Esophagus squamous epithelium (tissue), 5 donors: ENCODE measurements around the gene MRPL53. TPM values are rescaled to one million over a fixed set of nuclear protein-coding genes. Genes with fewer than 3 reads are reported as not detected.

Source experiments
- DNase-seq: peaks from one replicate; lab custom pipeline; 2025; lab: John Stamatoyannopoulos, UW
- H3K27ac ChIP-seq, 4 donors: fragments of 200-600 bp; sonication (generic); one replicate each; pipeline ENCODE4 v1.5.1; 2016 to 2019; ENCODE audit warnings: mild to moderate bottlenecking in 1 of 4
- H3K27me3 ChIP-seq, 4 donors: fragments of 200-600 bp; sonication (generic); 1 replicate in 3 of 4; 2 replicates in 1 of 4; pipeline versions ENCODE4 v1.5.1 to v1.6.0; 2017 to 2021; ENCODE audit warnings: antibody characterized with exemption in 1 of 4
- H3K36me3 ChIP-seq, 3 donors: fragments of 200-600 bp; sonication (generic); one replicate each; pipeline ENCODE4 v1.5.1; 2016 to 2019
- H3K4me1 ChIP-seq, 3 donors: fragments of 200-600 bp; sonication (generic); one replicate each; pipeline ENCODE4 v1.5.1; 2017 to 2019
- H3K4me3 ChIP-seq, 4 donors: fragments of 200-600 bp; sonication (generic); 1 replicate in 3 of 4; 2 replicates in 1 of 4; pipeline ENCODE4 v1.5.1; 2016 to 2019; ENCODE audit warnings: mild to moderate bottlenecking in 2 of 4, moderate library complexity in 1 of 4
- H3K9me3 ChIP-seq, 3 donors: fragments of 200-600 bp; sonication (generic); one replicate each; pipeline ENCODE4 v1.5.1; 2016 to 2019
- CTCF ChIP-seq, 6 experiments: fragments of 450-650 bp in 4 of 6; fragments of 200-600 bp in 2 of 6; sonication (generic) in 2 of 6; IDR thresholded peaks; one replicate each; pipeline ENCODE4 v1.5.1; 2016 to 2019; ENCODE audit warnings: antibody characterized with exemption in 6 of 6, mild to moderate bottlenecking in 4 of 6, moderate library complexity in 4 of 6
- POLR2A ChIP-seq, 4 donors: fragments of 450-650 bp; IDR thresholded peaks; one replicate each; pipeline ENCODE4 v1.6.1; 2017; ENCODE audit warnings: antibody characterized with exemption in 4 of 4, mild to moderate bottlenecking in 4 of 4, moderate library complexity in 3 of 4
- WGBS, 2 donors: methylation state at CpG; one replicate each; pipeline ENCODE4 v1.1.5; 2018; 5-methylcytosine and 5-hydroxymethylcytosine counted together
- intact Hi-C: fragments of 100-400 bp; cut with DNase I; formaldehyde crosslinking; loops from one replicate; pipeline ENCODE4 v1.15.0; 2022
- total RNA-seq, 4 donors: library from RNA; depleted of rRNA; stranded (reverse); fragments of >200 nt; gene quantifications; one replicate each; pipeline ENCODE4 v1.1.0, GENCODE V29; 2016
- donor health status: DM: yes; HTN: yes; CAD: no.

The MRPL53 gene
- total RNA-seq, 4 donors from 2014 or later = 10.7 to 25.2 (median 22.1) TPM

- 34 to 40% methylated on average over 2 to 5 of the region's 45 CpGs for WGBS, 2 donors
- H3K27me3 ChIP-seq = peaks cover 0 to 21% (median 0%) of the 10 kb centered on the region in 4 donors
- peak overlapping the region; percentile 86 to 89 (median 87) for H3K27ac ChIP-seq
- no peaks in the 10 kb centered on the region for H3K9me3 ChIP-seq
- peak overlapping the region; percentile 44 to 76 (median 60) for H3K4me3 ChIP-seq
- DNase-seq = no peak
- peak in 1 of 4 donors; percentile 31 for TF ChIP-seq POLR2A (IDR thresholded peaks at IDR 0.05)
- TF ChIP-seq CTCF (IDR thresholded peaks at IDR 0.05) = peak in 3 of 6 experiments; percentile 38 to 51 (median 40)
- intact Hi-C loops = no loop called here
- H3K4me1 ChIP-seq = peaks cover 14 to 73% (median 15%) of the 10 kb centered on the region in 3 donors
- H3K36me3 ChIP-seq = peaks cover 0 to 12% (median 0%) of the 10 kb centered on the region in 3 donors
These were observed 31.9 kb downstream of the MRPL53 start for GRCh38 chr2:74440378-74441169.

GRCh38 chr2:74439803-74440377 is 32.6 kb downstream of the MRPL53 start:
- H3K36me3 ChIP-seq = peaks cover 0 to 17% (median 0%) of the 10 kb centered on the region in 3 donors
- H3K4me1 ChIP-seq = peaks cover 14 to 73% (median 15%) of the 10 kb centered on the region in 3 donors
- H3K4me3 ChIP-seq = peak overlapping the region; percentile 44 to 76 (median 60)
- H3K27ac ChIP-seq = peak overlapping the region; percentile 86 to 89 (median 87)
- WGBS, 2 donors = 13 to 14% methylated on average over 11 of the region's 14 CpGs
- no peak for DNase-seq
- no peaks in the 10 kb centered on the region for H3K9me3 ChIP-seq
- TF ChIP-seq POLR2A (IDR thresholded peaks at IDR 0.05) (no peak), CTCF (IDR thresholded peaks at IDR 0.05) (no peak)
- intact Hi-C loops = no loop called here
- H3K27me3 ChIP-seq = peaks cover 0 to 21% (median 0%) of the 10 kb centered on the region in 4 donors

GRCh38 chr2:74439373-74439772 is 33.1 kb downstream of the MRPL53 start:
- peaks cover 0 to 22% (median 0%) of the 10 kb centered on the region in 3 donors for H3K36me3 ChIP-seq
- peaks cover 0 to 21% (median 0%) of the 10 kb centered on the region in 4 donors for H3K27me3 ChIP-seq
- intact Hi-C loops = no loop called here
- peak overlapping the region; percentile 86 to 89 (median 87) for H3K27ac ChIP-seq
- peak overlapping the region in 3 of 4 donors; percentile 58 to 76 (median 63) for H3K4me3 ChIP-seq
- TF ChIP-seq POLR2A (IDR thresholded peaks at IDR 0.05) = no peak
- no peak for TF ChIP-seq CTCF (IDR thresholded peaks at IDR 0.05)
- H3K9me3 ChIP-seq = no peaks in the 10 kb centered on the region
- 43% methylated on average over 3 of the region's 3 CpGs; no CpG with 5 or more reads in 1 of the 2 donors for WGBS, 2 donors
- peaks cover 14 to 73% (median 15%) of the 10 kb centered on the region in 3 donors for H3K4me1 ChIP-seq
- no peak for DNase-seq

GRCh38 chr2:74438248-74438647 is 34.2 kb downstream of the MRPL53 start:
- no peak for TF ChIP-seq CTCF (IDR thresholded peaks at IDR 0.05)
- H3K4me1 ChIP-seq = peaks cover 13 to 65% (median 14%) of the 10 kb centered on the region in 3 donors
- no peak overlapping the region for H3K27ac ChIP-seq
- no peak overlapping the region for H3K4me3 ChIP-seq
- no peaks in the 10 kb centered on the region for H3K9me3 ChIP-seq
- 100% methylated on average over 1 of the region's 1 CpG for WGBS, 2 donors
- DNase-seq = no peak
- H3K36me3 ChIP-seq = peaks cover 0 to 23% (median 0%) of the 10 kb centered on the region in 3 donors
- H3K27me3 ChIP-seq = peaks cover 0 to 21% (median 0%) of the 10 kb centered on the region in 4 donors
- intact Hi-C loops = no loop called here
